ENCODE results near the gene RPL35A. TPM values are rescaled to one million over a fixed set of nuclear protein-coding genes. Genes with fewer than 3 reads are reported as not detected.
"Not testable (repeated sequence)": the region's sequence is repeated elsewhere in the genome, so short reads cannot be mapped to it uniquely, and the experiment has no call there.

RPL35A gene
- total RNA-seq, 1 donor from 2014 or later, result 1,090 TPM

DNA sequence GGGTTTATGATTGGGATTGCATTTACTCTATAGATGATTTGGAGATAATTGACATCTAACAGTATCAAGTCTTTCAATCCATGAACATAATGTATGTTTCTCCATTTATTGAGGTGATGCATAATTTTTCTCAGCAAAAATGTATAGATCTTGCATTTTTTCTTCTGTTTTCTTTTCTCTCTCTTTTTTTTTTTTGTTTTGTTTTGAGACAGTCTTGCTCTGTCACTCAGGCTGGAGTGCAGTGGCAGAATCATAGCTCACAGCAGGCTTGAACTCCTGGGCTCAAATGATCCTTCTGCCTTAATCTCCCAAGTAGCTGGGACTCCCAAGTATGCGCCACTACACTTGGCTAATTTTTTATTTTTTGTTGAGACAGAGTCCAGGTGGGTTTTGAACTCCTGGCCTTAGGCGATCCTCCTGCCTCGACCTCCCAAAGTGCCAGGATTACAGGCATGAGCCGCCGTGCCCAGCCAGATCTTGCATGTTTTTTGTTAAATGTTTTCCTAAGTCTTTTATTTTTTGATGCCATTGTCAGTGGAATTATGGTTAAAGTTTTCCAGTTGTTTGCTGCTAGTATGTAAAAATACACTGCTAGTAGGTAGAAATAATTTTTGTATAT, 13.1 kb downstream of the RPL35A start:
- DNase-seq (ENCODE audit: low spot score), result no peak
- Mint-ChIP-seq H3K36me3 (ENCODE audit: low read depth, unreplicated experiment) (peaks cover 13% of the 10 kb centered on the region), H3K4me3 (ENCODE audit: unreplicated experiment) (no peak overlapping the region), H3K9me3 (ENCODE audit: unreplicated experiment) (peaks cover 9% of the 10 kb centered on the region), H3K4me1 (ENCODE audit: unreplicated experiment) (peaks cover 18% of the 10 kb centered on the region), H3K27ac (ENCODE audit: unreplicated experiment) (no peak overlapping the region), H3K27me3 (ENCODE audit: unreplicated experiment) (peaks cover 4% of the 10 kb centered on the region)
- TF ChIP-seq, protein P1, sequence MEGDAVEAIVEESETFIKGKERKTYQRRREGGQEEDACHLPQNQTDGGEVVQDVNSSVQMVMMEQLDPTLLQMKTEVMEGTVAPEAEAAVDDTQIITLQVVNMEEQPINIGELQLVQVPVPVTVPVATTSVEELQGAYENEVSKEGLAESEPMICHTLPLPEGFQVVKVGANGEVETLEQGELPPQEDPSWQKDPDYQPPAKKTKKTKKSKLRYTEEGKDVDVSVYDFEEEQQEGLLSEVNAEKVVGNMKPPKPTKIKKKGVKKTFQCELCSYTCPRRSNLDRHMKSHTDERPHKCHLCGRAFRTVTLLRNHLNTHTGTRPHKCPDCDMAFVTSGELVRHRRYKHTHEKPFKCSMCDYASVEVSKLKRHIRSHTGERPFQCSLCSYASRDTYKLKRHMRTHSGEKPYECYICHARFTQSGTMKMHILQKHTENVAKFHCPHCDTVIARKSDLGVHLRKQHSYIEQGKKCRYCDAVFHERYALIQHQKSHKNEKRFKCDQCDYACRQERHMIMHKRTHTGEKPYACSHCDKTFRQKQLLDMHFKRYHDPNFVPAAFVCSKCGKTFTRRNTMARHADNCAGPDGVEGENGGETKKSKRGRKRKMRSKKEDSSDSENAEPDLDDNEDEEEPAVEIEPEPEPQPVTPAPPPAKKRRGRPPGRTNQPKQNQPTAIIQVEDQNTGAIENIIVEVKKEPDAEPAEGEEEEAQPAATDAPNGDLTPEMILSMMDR (IDR thresholded peaks at IDR 0.05; ENCODE audit: unreplicated experiment), result no peak

DNA sequence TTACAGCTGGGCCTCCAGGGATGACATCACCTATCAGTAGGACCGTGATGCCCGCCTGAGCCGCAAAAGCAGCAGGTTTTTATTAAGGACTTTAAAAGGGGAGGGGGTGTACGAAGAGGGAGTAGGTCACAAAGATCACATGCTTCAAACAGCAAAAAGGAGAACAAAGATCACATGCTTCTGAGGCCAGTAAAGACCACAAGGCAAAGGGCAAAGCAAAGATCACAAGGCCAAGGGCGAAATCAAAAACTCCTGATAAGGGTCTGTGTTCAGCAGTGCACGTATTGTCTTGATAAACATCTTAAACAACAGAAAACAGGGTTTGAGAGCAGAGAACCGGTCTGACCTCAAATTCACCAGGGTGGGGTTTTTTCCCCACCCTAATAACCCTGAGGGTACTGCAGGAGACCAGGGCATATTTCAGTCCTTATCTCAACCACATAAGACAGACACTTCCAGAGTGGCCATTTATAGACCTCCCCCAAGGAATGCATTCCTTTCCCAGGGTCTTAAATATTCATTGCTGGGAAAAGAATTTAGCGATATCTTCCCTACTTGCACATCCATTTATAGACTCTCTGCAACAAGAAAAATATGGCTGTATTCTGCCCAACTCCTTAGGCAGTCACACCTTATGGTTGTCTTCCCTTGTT, 17.5 kb downstream of the RPL35A start:
- not testable (repeated sequence) for H3K4me1 Mint-ChIP-seq (ENCODE audit: unreplicated experiment); DNase-seq (ENCODE audit: low spot score); H3K27me3 Mint-ChIP-seq (ENCODE audit: unreplicated experiment); H3K4me3 Mint-ChIP-seq (ENCODE audit: unreplicated experiment)
- peak overlapping the region; percentile 23 for H3K27ac Mint-ChIP-seq (ENCODE audit: unreplicated experiment)
- H3K9me3 Mint-ChIP-seq (ENCODE audit: unreplicated experiment), result peaks cover 12% of the 10 kb centered on the region
- peaks cover 19% of the 10 kb centered on the region for H3K36me3 Mint-ChIP-seq (ENCODE audit: low read depth, unreplicated experiment)

DNA sequence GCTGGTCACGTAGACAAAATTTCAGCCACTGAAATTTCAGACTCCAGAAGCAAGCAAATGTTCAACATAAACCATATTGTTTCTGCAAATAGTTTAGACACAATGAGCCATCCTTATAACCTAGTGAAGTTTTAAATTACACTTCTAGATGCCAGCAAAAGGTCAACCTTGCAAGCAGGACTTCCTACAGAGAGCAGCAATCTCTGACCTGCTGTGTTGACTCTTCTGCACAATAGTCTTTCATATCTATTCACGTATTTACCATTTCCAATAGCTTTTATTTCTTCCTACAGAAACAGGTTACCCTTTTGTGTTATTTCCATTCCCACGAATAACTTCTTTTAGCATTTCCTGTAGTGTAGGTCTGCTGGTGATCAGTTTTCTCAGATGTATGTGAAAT, 20.6 kb downstream of the RPL35A start:
- no peak overlapping the region for H3K27ac Mint-ChIP-seq (ENCODE audit: unreplicated experiment)
- DNase-seq (ENCODE audit: low spot score), result no peak
- H3K4me3 Mint-ChIP-seq (ENCODE audit: unreplicated experiment), result no peak overlapping the region
- H3K4me1 Mint-ChIP-seq (ENCODE audit: unreplicated experiment), result peaks cover 3% of the 10 kb centered on the region
- peaks cover 12% of the 10 kb centered on the region for H3K9me3 Mint-ChIP-seq (ENCODE audit: unreplicated experiment)
- H3K27me3 Mint-ChIP-seq (ENCODE audit: unreplicated experiment), result no peaks in the 10 kb centered on the region
- TF ChIP-seq, protein P1 (IDR thresholded peaks at IDR 0.05; ENCODE audit: unreplicated experiment), result no peak
- peaks cover 20% of the 10 kb centered on the region for H3K36me3 Mint-ChIP-seq (ENCODE audit: low read depth, unreplicated experiment)

DNA sequence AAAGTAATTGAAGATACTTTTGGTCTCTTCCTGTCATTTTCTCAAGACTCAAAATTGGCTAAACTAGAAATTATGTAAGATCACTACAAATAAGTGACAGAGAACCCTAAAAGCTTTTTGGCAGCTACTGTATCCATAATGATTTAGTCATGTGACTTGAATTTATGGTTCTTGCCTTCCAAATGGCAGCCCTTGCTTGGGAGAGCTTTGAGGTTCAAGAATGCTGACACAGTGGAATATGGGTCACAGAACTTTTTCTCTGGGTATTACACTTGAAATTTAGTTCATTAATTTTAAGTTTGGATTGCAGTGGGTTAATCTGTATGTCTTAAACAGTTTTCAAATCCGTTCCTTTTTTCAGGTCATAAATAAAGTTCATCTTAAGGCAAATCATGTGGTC, 24.0 kb downstream of the RPL35A start:
- DNase-seq (ENCODE audit: low spot score), result no peak
- no peaks in the 10 kb centered on the region for H3K27me3 Mint-ChIP-seq (ENCODE audit: unreplicated experiment)
- no peaks in the 10 kb centered on the region for H3K9me3 Mint-ChIP-seq (ENCODE audit: unreplicated experiment)
- TF ChIP-seq, protein P1 (IDR thresholded peaks at IDR 0.05; ENCODE audit: unreplicated experiment), result no peak
- no peak overlapping the region for H3K27ac Mint-ChIP-seq (ENCODE audit: unreplicated experiment)
- H3K36me3 Mint-ChIP-seq (ENCODE audit: low read depth, unreplicated experiment), result peaks cover 6% of the 10 kb centered on the region
- H3K4me1 Mint-ChIP-seq (ENCODE audit: unreplicated experiment), result peaks cover 3% of the 10 kb centered on the region
- H3K4me3 Mint-ChIP-seq (ENCODE audit: unreplicated experiment), result no peak overlapping the region

DNA sequence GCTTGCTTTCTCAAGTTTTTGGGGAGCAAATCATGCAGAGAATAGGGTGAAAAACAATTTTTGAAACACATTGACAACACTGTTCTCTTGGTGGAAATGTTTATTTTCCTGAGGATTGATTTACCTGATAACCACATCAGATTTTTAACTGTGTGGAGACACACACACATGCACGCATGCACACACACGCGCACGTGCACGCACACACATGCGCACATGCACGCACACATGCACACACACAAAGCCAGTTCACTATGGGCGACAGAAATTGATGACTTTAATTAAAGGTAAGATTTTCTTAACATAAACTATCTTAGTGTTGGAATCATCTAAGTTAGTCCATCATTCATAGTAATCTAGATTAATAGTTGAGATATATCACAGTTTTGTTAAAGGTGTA, 25.3 kb downstream of the RPL35A start:
- Mint-ChIP-seq H3K27me3 (ENCODE audit: unreplicated experiment) (no peaks in the 10 kb centered on the region), H3K4me3 (ENCODE audit: unreplicated experiment) (no peak overlapping the region), H3K4me1 (ENCODE audit: unreplicated experiment) (peaks cover 3% of the 10 kb centered on the region), H3K36me3 (ENCODE audit: low read depth, unreplicated experiment) (peaks cover 6% of the 10 kb centered on the region), H3K27ac (ENCODE audit: unreplicated experiment) (no peak overlapping the region), H3K9me3 (ENCODE audit: unreplicated experiment) (no peaks in the 10 kb centered on the region)
- no peak for DNase-seq (ENCODE audit: low spot score)
- TF ChIP-seq, protein P1 (IDR thresholded peaks at IDR 0.05; ENCODE audit: unreplicated experiment), result no peak
